COLO829 (cell line): ENCODE data around the gene GLI3.
A peak's percentile ranks its signal among the peaks of the same experiment; 100 is the strongest.

ENCODE experiments used
- DNase-seq: peaks from one replicate; pipeline ENCODE4 v3.0.0; 2012; ENCODE audit warnings: low spot score

Gene GLI3

GRCh38 chr7:41928166-41928565, 308.8 kb downstream of the GLI3 start:
- no peak for DNase-seq

GRCh38 chr7:41927380-41927779, 309.6 kb downstream of the GLI3 start:
- DNase-seq: no peak

- DNase-seq: no peak
These were observed 311.1 kb downstream of the GLI3 start for GRCh38 chr7:41925946-41926345.

- DNase-seq: no peak
These were observed 312.2 kb downstream of the GLI3 start for GRCh38 chr7:41924796-41925195.

GRCh38 chr7:41922373-41922772, 314.6 kb downstream of the GLI3 start:
- DNase-seq: no peak

GRCh38 chr7:41921453-41921981, 315.5 kb downstream of the GLI3 start:
- no peak for DNase-seq

- no peak for DNase-seq
These were observed 318.4 kb downstream of the GLI3 start for GRCh38 chr7:41918597-41918996.

- DNase-seq: peak; percentile 31
These were observed 320.5 kb downstream of the GLI3 start for GRCh38 chr7:41916450-41916927.

- DNase-seq: no peak
These were observed 321.1 kb downstream of the GLI3 start for GRCh38 chr7:41915871-41916270.

GRCh38 chr7:41912851-41913567, 324.0 kb downstream of the GLI3 start:
- DNase-seq: no peak

- DNase-seq: no peak
These were observed 324.6 kb downstream of the GLI3 start for GRCh38 chr7:41912426-41912825.

GRCh38 chr7:41911792-41912191, 325.2 kb downstream of the GLI3 start:
- DNase-seq: no peak
